Mesendoderm (in vitro differentiated cells): ENCODE data around the gene RNU1-3.
"Not testable (repeated sequence)": the region's sequence is repeated elsewhere in the genome, so short reads cannot be mapped to it uniquely, and the experiment has no call there.

Source experiments
- DNase-seq: peaks from one replicate; pipeline ENCODE4 v3.0.0; 2013
- H2AK5ac ChIP-seq: 2 replicates; pipeline ENCODE4 v1.6.1; 2013; ENCODE audit warnings: low read length, inconsistent platforms
- H2BK120ac ChIP-seq: 2 replicates; pipeline ENCODE4 v1.6.1; 2013; ENCODE audit warnings: low read depth, mild to moderate bottlenecking, low read length, moderate library complexity, mixed read lengths
- H2BK15ac ChIP-seq: replicated peaks from 2 replicates; pipeline ENCODE4 v1.6.1; 2013; ENCODE audit warnings: low read depth, mild to moderate bottlenecking, moderate library complexity
- H2BK5ac ChIP-seq: 2 replicates; pipeline ENCODE4 v1.6.1; 2013; ENCODE audit warnings: low read length, inconsistent platforms
- H3K18ac ChIP-seq: 2 replicates; pipeline ENCODE4 v1.6.1; 2013; ENCODE audit warnings: mild to moderate bottlenecking, low read length, mixed read lengths
- H3K23ac ChIP-seq: one replicate; pipeline ENCODE4 v1.6.1; 2013; ENCODE audit warnings: low read length
- H3K27ac ChIP-seq: 2 replicates; pipeline ENCODE4 v1.5.1; 2013; ENCODE audit warnings: low read depth, mild to moderate bottlenecking, inconsistent platforms, low read length, moderate library complexity
- H3K27me3 ChIP-seq: 2 replicates; pipeline ENCODE4 v1.6.1; 2013; ENCODE audit warnings: low read length, control low read depth, mild to moderate bottlenecking, inconsistent platforms; ENCODE audit not compliant: insufficient read depth, poor library complexity
- H3K36me3 ChIP-seq: 2 replicates; pipeline ENCODE4 v1.6.1; 2013; ENCODE audit warnings: low read length, inconsistent platforms; ENCODE audit not compliant: control insufficient read depth, insufficient read depth
- H3K4ac ChIP-seq: one replicate; pipeline ENCODE4 v1.6.1; 2013; ENCODE audit warnings: low read depth, mild to moderate bottlenecking, low read length, moderate library complexity
- H3K4me1 ChIP-seq: 2 replicates; pipeline ENCODE4 v1.6.1; 2013; ENCODE audit warnings: low read depth, low read length, inconsistent platforms; ENCODE audit not compliant: control insufficient read depth
- H3K4me2 ChIP-seq: 2 replicates; pipeline ENCODE4 v1.6.1; 2013; ENCODE audit warnings: low read length
- H3K4me3 ChIP-seq: 2 replicates; pipeline ENCODE4 v1.5.1; 2013; ENCODE audit warnings: mild to moderate bottlenecking, low read length
- H3K56ac ChIP-seq: one replicate; pipeline ENCODE4 v1.6.1; 2013; ENCODE audit warnings: low read length
- H3K79me1 ChIP-seq: 2 replicates; pipeline ENCODE4 v1.6.1; 2013; ENCODE audit warnings: low read length, inconsistent platforms
- H3K79me2 ChIP-seq: 2 replicates; pipeline ENCODE4 v1.6.1; 2013; ENCODE audit warnings: mild to moderate bottlenecking, low read length; ENCODE audit not compliant: control insufficient read depth, insufficient read depth
- H3K9ac ChIP-seq: 2 replicates; pipeline ENCODE4 v1.6.1; 2013; ENCODE audit warnings: low read length, inconsistent platforms
- H4K5ac ChIP-seq: one replicate; pipeline ENCODE4 v1.6.1; 2013; ENCODE audit warnings: low read length
- H4K8ac ChIP-seq: one replicate; pipeline ENCODE4 v1.6.1; 2013; ENCODE audit warnings: low read depth, mild to moderate bottlenecking, control low read depth, low read length, moderate library complexity
- WGBS: extraction: QIAGEN DNeasy Blood & Tissue Kit; methylation state at CpG from one replicate; pipeline ENCODE4 v1.1.7; 2013; ENCODE audit warnings: low lambda C conversion rate, missing lambda C conversion rate; ENCODE audit not compliant: insufficient coverage; ENCODE audit errors: extremely low coverage; 5-methylcytosine and 5-hydroxymethylcytosine counted together

RNU1-3 gene

GRCh38 chr1:16693449-16694307, 26.9 kb upstream of the RNU1-3 start:
- not testable (repeated sequence) for H3K56ac ChIP-seq, H2BK120ac ChIP-seq, H4K5ac ChIP-seq, H3K23ac ChIP-seq, H3K27me3 ChIP-seq, H3K18ac ChIP-seq, H2AK5ac ChIP-seq, H3K4me3 ChIP-seq, H4K8ac ChIP-seq, H3K4me1 ChIP-seq, DNase-seq, H3K79me1 ChIP-seq, H3K4ac ChIP-seq, H3K27ac ChIP-seq, H2BK15ac ChIP-seq, H3K36me3 ChIP-seq, H3K79me2 ChIP-seq, H3K9ac ChIP-seq, H3K4me2 ChIP-seq, H2BK5ac ChIP-seq
- WGBS, result no CpG with 5 or more reads among the region's 96 CpGs

GRCh38 chr1:16692717-16693448, 26.1 kb upstream of the RNU1-3 start:
- H2BK15ac ChIP-seq, H3K9ac ChIP-seq, DNase-seq, H3K4me1 ChIP-seq, H2BK5ac ChIP-seq, H3K36me3 ChIP-seq, H3K23ac ChIP-seq, H2BK120ac ChIP-seq, H3K56ac ChIP-seq, H4K5ac ChIP-seq, H3K18ac ChIP-seq, H3K4ac ChIP-seq, H3K79me2 ChIP-seq, H4K8ac ChIP-seq, H3K4me2 ChIP-seq, H3K27me3 ChIP-seq, H2AK5ac ChIP-seq, H3K27ac ChIP-seq, H3K79me1 ChIP-seq, H3K4me3 ChIP-seq: not testable (repeated sequence)
- WGBS, result no CpG with 5 or more reads among the region's 79 CpGs

GRCh38 chr1:16692283-16692682, 25.5 kb upstream of the RNU1-3 start:
- H3K9ac ChIP-seq, H3K27ac ChIP-seq: not testable (repeated sequence)

GRCh38 chr1:16690971-16691682, 24.4 kb upstream of the RNU1-3 start:
- not testable (repeated sequence) for H3K4me3 ChIP-seq, H2BK15ac ChIP-seq, H2BK120ac ChIP-seq, H3K23ac ChIP-seq, H3K27ac ChIP-seq, H2AK5ac ChIP-seq, DNase-seq, H3K36me3 ChIP-seq, H4K8ac ChIP-seq, H3K4ac ChIP-seq, H3K4me2 ChIP-seq, H4K5ac ChIP-seq, H3K79me1 ChIP-seq, H2BK5ac ChIP-seq, H3K56ac ChIP-seq, H3K9ac ChIP-seq, H3K4me1 ChIP-seq, H3K79me2 ChIP-seq, H3K18ac ChIP-seq, H3K27me3 ChIP-seq
- no CpG with 5 or more reads among the region's 13 CpGs for WGBS

More at GRCh38 chr1:16692283-16692682, 25.5 kb upstream of the RNU1-3 start:
- not testable (repeated sequence) for H2AK5ac ChIP-seq, H3K79me1 ChIP-seq, H3K4me3 ChIP-seq, H3K4me2 ChIP-seq, H3K27me3 ChIP-seq, DNase-seq, H3K4ac ChIP-seq, H3K56ac ChIP-seq, H2BK5ac ChIP-seq, H4K5ac ChIP-seq, H3K4me1 ChIP-seq, H3K18ac ChIP-seq, H3K23ac ChIP-seq, H3K79me2 ChIP-seq, H2BK120ac ChIP-seq, H4K8ac ChIP-seq, H3K36me3 ChIP-seq, H2BK15ac ChIP-seq
- WGBS, result no CpG with 5 or more reads among the region's 39 CpGs

DNA sequence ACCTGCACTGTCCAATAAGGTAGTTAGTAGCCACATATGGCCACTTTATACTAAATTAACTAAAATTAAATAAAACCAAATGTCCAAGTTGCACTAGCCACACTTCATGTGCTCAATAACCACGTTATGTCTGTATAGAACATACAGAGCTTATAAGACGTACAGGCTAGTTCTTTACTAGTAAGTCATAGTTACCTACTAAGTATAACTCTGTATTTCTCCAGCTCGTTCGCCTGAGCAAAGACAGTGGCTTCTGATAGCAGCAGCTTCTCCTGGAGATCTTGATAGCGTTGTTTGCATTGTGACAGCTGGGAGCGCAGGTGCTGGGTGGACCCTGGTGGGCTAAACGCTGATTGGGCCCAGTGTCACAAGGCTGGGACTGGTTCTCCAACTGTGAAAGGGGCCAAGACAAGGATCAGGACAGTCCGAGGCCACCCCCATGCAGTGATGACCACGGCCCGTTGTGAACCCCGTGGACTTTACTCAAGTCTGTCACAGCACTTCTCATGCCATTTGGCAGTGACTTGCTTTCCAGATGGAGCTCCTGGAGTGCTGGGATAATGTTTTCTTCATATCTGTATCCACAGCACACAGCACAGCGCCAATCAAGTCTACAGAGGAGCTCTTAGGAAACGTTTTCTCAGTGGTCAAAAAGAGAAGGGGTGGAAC, 20.5 kb upstream of the RNU1-3 start:
- not testable (repeated sequence) for H3K27ac ChIP-seq, H3K4me3 ChIP-seq, H4K5ac ChIP-seq, H2BK120ac ChIP-seq, H3K79me2 ChIP-seq, H3K23ac ChIP-seq, H2AK5ac ChIP-seq, H3K56ac ChIP-seq, H3K36me3 ChIP-seq, H3K4ac ChIP-seq, H3K4me2 ChIP-seq, H3K79me1 ChIP-seq, H3K18ac ChIP-seq, H3K4me1 ChIP-seq, H3K9ac ChIP-seq, H3K27me3 ChIP-seq, H4K8ac ChIP-seq, H2BK5ac ChIP-seq, H2BK15ac ChIP-seq, DNase-seq
- no CpG with 5 or more reads among the region's 13 CpGs for WGBS
